ENCODE measurements around the gene LYPD8.

LYPD8 gene

GRCh38 chr1:248757784-248758195 lies 2.2 kb upstream of the LYPD8 start:
- no peak for DNase-seq (ENCODE audit: low spot score)

GRCh38 chr1:248756636-248757035 lies 1.1 kb upstream of the LYPD8 start:
- DNase-seq (ENCODE audit: low spot score): no peak

- DNase-seq (ENCODE audit: low spot score): no peak
Observed at GRCh38 chr1:248756151-248756550, 592 bp upstream of the LYPD8 start.

- no peak for DNase-seq (ENCODE audit: low spot score)
Observed at GRCh38 chr1:248753708-248754280, 1.8 kb downstream of the LYPD8 start.

GRCh38 chr1:248753029-248753594 lies 2.4 kb downstream of the LYPD8 start:
- DNase-seq (ENCODE audit: low spot score): no peak

GRCh38 chr1:248752161-248753028 lies 3.2 kb downstream of the LYPD8 start:
- DNase-seq (ENCODE audit: low spot score): no peak

- DNase-seq (ENCODE audit: low spot score): no peak
Observed at GRCh38 chr1:248751635-248752034, 3.9 kb downstream of the LYPD8 start.

GRCh38 chr1:248751142-248751541 lies 4.4 kb downstream of the LYPD8 start:
- no peak for DNase-seq (ENCODE audit: low spot score)

GRCh38 chr1:248750496-248750895 lies 5.1 kb downstream of the LYPD8 start:
- no peak for DNase-seq (ENCODE audit: low spot score)

- no peak for DNase-seq (ENCODE audit: low spot score)
Observed at GRCh38 chr1:248748211-248748610, 7.3 kb downstream of the LYPD8 start.

- no peak for DNase-seq (ENCODE audit: low spot score)
Observed at GRCh38 chr1:248740876-248741275, 14.7 kb downstream of the LYPD8 start.

GRCh38 chr1:248739572-248740205 lies 15.9 kb downstream of the LYPD8 start:
- DNase-seq (ENCODE audit: low spot score): no peak

GRCh38 chr1:248737457-248737856 lies 18.1 kb downstream of the LYPD8 start:
- no peak for DNase-seq (ENCODE audit: low spot score)

- DNase-seq (ENCODE audit: low spot score): no peak
Observed at GRCh38 chr1:248736977-248737376, 18.6 kb downstream of the LYPD8 start.

- no peak for DNase-seq (ENCODE audit: low spot score)
Observed at GRCh38 chr1:248733566-248733965, 22.0 kb downstream of the LYPD8 start.

- no peak for DNase-seq (ENCODE audit: low spot score)
Observed at GRCh38 chr1:248730507-248731335, 24.8 kb downstream of the LYPD8 start.

- DNase-seq (ENCODE audit: low spot score): no peak
Observed at GRCh38 chr1:248714248-248714647, 41.3 kb downstream of the LYPD8 start.

- no peak for DNase-seq (ENCODE audit: low spot score)
Observed at GRCh38 chr1:248710305-248710900, 45.2 kb downstream of the LYPD8 start.

- no peak for DNase-seq (ENCODE audit: low spot score)
Observed at GRCh38 chr1:248704606-248705005, 51.0 kb downstream of the LYPD8 start.

GRCh38 chr1:248703674-248704073 lies 51.9 kb downstream of the LYPD8 start:
- no peak for DNase-seq (ENCODE audit: low spot score)

GRCh38 chr1:248702714-248703113 lies 52.8 kb downstream of the LYPD8 start, which contains the start of gene OR14I1:
Gene OR14I1 (minus strand): TSS chr1:248702766.
- DNase-seq (ENCODE audit: low spot score): no peak

Data from AG08396 (cell line).